Bone marrow (tissue), 2 donors: ENCODE results near the gene PTPRQ.
"Not testable (repeated sequence)": the region's sequence is repeated elsewhere in the genome, so short reads cannot be mapped to it uniquely, and the experiment has no call there.

Experiments used
- DNase-seq, 2 donors: peaks; one replicate each; lab custom pipeline; 2025; lab: John Stamatoyannopoulos, UW

Gene PTPRQ

GRCh38 chr12:80443974-80444666 is at the start of gene PTPRQ:
PTPRQ (plus strand) TSS chr12:80444235; CDS start chr12:80444346, 111 bp downstream.
- no peak for DNase-seq

DNA sequence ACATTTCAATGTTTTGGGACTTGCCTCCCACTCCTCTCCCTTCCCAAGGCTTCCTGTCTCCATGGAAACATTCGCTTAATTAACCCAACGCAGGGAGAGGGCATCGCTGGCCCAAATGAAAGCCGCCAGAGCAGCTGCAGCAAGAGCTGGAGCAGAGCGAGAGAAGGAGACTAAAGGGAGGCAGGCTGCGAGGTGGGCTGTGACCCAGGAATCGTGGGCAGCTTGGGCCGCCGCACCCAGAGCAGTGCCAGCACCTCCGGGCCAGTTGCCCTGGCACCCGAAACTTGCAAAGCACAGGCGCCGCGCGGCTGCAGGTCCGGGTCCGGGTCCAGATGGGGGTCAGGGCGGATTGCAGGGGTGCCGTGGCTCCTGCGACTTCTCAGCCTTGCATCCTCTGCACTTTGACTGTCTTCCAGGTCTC is 43.5 kb upstream of the PTPRQ start:
- no peak for DNase-seq

DNA sequence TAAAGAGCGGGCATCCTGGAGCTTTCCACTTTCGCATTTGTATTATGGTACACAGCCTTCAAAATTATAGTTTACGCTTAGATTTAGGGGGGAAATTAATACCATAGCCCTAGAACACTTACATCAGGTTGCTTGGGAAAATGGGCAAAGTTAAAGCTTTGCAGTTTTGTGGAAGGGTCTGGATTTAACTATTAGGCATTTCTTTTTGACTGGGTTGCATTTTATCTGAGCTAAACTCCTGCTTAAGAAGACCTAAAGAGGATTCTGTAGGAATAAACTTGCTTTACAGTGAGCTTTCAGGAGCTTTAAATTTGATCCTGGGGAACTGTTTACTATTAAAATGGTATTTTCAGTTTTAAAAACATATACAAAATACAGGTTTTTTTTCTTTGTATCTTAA is 42.8 kb upstream of the PTPRQ start:
- DNase-seq: no peak

DNA sequence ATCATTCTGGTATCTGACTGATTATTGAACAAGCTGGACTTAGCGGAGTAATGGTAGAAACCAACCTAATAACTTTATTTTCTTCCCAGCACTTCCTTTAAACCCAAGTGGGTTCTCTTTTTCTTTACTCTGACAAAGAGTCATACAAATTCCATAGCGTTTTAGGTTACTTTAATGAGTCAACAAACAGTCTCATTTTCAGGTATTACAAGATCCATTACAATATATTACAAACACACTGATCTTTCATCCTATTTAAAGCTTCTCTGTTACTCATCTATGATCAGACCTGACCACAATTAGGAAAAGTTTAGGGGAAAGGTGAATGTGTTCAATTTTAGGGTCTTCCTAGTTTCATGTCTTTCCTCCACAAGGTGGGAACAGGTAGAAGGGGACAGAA is 39.4 kb upstream of the PTPRQ start:
- DNase-seq: no peak

DNA sequence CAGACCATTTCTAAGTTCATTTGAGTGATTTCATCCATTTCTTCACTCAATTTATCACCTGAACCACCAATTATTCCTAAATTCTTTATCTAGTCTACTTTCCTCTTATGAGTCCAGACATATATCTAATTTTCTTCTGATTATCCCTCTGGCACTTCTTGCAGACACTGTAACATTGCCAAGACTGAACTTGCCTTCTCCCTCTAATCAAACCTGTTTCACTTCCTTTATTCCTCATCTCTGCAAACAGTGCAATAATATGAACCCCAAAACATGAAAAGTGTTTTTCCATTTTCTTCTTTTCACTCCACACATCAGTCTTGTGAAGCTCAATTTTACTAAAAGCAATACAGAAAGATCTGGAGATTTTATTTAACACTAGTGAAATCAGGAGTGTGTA is 37.8 kb upstream of the PTPRQ start:
- DNase-seq: no peak

GRCh38 chr12:80411787-80412186 is 32.2 kb upstream of the PTPRQ start:
- no peak for DNase-seq

- peak in 1 of 2 donors; percentile 2 for DNase-seq
Measured at GRCh38 chr12:80412343-80412953, 31.6 kb upstream of the PTPRQ start.

- no peak for DNase-seq
Measured at GRCh38 chr12:80413462-80413861, 30.6 kb upstream of the PTPRQ start.

- DNase-seq: no peak
Measured at GRCh38 chr12:80415466-80415865, 28.6 kb upstream of the PTPRQ start.

- DNase-seq: no peak
Measured at GRCh38 chr12:80419644-80420043, 24.4 kb upstream of the PTPRQ start.

GRCh38 chr12:80420075-80420474 is 24.0 kb upstream of the PTPRQ start:
- no peak for DNase-seq

- no peak for DNase-seq
Measured at GRCh38 chr12:80422550-80422949, 21.5 kb upstream of the PTPRQ start.

DNA sequence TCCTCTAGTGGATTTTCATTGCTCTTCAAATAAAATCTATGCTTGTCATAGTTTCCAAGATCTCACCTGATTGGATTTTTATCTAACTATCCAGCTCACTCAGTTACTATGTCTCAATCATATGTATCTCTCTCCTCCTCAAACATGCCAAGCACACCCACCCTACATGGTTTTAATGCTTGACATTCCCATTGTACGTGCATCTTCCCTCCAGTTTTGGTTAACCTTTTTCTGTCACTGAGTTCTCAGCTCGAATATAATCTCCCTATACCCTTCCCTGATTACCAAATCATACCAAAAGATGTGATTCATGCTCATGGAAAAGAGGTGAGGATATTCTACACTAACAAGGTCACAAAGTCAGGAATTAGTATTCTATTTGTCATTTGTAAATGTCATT is 12.0 kb upstream of the PTPRQ start:
- DNase-seq: no peak

GRCh38 chr12:80441921-80442320 is 2.1 kb upstream of the PTPRQ start:
- no peak for DNase-seq

- DNase-seq: no peak
Measured at GRCh38 chr12:80442426-80443222, 1.4 kb upstream of the PTPRQ start.

DNA sequence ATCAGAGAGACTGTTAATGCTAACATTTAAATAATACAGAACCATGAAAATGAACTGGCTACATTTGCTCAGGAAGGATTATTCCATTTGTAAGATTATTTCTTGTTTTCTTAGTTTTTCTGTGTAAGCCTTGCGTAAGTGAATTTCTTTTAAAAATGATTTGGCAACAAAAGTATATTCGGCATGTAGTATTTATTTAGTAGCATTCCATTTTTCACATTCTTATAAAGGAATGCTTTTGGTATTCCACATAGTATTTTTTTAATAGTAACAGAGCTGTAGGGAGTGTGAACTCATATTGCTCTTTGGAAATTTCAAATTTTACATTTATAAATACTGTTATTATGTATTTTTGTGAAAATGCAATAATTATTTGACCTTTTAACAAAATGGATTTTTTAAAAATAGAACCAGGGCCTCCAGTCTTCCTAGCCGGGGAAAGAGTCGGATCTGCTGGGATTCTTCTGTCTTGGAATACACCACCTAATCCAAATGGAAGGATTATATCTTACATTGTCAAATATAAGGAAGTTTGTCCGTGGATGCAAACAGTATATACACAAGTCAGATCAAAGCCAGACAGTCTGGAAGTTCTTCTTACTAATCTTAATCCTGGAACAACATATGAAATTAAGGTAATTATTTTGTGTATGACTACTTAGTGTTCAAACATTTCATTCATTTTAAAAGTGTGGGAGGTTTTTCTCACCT is 1.2 kb downstream of the PTPRQ start:
- no peak for DNase-seq

DNA sequence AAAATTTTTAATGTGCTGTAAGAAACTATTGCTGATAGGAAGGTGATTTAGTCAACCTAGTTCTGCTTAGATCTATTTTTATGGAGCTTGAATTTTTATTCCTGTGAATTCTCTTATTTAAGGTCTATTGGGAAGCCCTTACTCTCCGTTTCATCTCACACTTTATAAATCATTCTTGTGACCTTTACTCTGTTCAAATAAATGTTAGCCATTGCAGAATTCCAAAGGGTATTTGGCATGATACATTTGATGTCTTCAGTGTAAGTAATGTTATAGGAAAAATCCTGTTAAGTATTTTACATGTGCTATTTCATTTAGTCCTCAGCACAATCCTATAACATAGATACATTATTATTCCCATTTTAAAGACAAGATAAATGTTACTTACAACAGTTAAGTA is 12.5 kb downstream of the PTPRQ start:
- no peak for DNase-seq

- no peak for DNase-seq
Measured at GRCh38 chr12:80460972-80461371, 16.9 kb downstream of the PTPRQ start.

- DNase-seq: not testable (repeated sequence)
Measured at GRCh38 chr12:80461851-80462250, 17.8 kb downstream of the PTPRQ start.

DNA sequence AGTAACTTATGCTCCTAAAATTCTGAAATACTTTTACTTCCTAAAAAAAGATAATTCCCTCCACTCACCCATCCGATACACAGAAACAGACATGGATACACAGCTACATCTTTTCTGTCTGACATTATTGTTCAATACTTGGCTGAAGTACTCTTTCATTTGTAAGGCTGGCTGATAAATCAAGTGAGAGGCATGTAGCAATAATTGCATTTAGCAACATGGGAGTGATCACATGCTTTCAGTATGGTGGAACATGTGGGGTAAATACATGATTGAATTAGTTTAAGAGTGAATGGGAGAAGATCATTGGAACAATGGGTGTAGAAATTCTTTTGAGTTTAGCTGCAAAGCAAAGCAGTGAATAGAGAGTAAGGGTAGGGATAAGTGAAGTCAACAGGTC is 25.6 kb downstream of the PTPRQ start:
- DNase-seq: no peak

DNA sequence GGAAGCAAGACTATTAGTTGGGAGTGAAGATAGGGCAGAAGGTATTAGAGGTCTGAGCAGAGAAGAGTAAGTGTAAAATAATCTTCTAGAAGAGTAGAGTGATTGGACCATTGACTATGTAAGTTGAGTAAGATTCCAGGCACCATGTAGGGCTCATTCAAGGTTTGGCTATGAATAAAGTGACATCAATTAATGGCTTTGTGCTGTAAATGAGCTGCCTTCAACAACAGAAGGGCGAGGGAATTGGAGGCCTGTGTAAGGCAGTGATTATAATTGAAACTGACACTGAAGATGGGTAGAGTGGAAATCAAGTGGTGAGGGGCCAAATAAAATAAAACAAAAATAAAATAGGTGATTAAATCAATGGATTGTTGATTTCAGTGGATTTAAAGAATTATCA is 26.4 kb downstream of the PTPRQ start:
- no peak for DNase-seq

DNA sequence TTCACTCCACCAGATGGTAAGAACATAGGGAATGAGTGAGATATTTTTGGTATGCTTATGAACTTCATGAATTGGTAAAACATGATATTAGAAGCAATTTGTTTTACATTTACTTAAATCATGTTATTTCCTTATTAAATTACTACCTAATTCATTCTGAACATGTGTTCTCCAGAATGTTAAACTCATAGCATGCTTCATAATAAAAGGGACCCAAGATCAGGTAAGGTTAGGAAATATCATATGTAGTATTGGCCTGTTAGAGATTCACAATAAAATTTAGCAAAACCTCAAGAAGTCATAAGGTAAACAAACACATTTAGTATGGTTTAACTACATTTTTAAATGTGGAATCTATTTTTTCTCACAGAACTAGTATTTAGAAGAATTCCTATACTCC is 28.2 kb downstream of the PTPRQ start:
- no peak for DNase-seq
